Measurements from ENCODE around the gene ANO9.

ANO9 gene

DNA sequence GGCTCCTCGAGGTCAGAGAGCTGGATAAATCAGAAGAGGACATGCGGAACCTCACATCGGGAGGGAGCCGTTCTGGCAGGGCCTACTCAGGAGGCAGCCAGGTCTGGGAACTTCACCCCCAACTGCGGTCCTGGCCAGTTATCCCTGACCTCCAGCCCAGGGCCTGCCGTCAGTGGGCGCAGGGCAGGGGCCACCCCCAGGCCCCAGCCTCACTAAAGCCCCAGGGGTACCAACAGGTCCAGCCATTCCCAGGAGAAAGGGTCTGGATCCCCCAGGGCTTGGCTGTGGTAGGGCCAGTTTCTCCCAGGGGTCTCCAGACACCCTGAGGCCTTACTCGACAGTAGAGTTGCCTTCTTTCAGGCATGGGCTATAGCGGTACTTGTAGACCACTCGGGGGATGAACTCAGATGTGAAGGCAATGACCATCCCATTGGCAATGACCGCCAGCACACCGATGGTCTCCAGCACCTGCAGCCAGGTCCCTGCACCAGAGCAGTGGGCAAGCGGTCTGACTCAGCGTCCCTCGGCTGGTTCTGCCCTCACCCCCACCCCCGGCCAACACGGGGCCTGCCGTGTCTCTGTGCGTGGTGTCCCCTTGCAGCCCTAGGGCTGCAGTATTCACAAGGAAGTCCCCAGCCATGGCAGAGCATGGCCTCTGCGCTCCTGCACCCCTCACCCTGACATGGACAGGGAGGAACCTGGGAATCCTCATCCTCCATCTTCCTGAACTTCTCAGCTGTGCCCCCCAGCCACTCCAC is 22.4 kb downstream of the ANO9 start:
- CTCF ChIA-PET = interaction anchor here (2.1 kb wide), 1 partner anchor 29 kb away, joined by 5 read pairs; no protein-coding TSS in a partner anchor
- TF ChIP-seq, protein P1, sequence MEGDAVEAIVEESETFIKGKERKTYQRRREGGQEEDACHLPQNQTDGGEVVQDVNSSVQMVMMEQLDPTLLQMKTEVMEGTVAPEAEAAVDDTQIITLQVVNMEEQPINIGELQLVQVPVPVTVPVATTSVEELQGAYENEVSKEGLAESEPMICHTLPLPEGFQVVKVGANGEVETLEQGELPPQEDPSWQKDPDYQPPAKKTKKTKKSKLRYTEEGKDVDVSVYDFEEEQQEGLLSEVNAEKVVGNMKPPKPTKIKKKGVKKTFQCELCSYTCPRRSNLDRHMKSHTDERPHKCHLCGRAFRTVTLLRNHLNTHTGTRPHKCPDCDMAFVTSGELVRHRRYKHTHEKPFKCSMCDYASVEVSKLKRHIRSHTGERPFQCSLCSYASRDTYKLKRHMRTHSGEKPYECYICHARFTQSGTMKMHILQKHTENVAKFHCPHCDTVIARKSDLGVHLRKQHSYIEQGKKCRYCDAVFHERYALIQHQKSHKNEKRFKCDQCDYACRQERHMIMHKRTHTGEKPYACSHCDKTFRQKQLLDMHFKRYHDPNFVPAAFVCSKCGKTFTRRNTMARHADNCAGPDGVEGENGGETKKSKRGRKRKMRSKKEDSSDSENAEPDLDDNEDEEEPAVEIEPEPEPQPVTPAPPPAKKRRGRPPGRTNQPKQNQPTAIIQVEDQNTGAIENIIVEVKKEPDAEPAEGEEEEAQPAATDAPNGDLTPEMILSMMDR (IDR thresholded peaks at IDR 0.05; ENCODE audit: control extremely low read depth, extremely low read depth, low read depth, missing control alignments) = no peak
- POLR2A ChIA-PET = no interaction called here
- DNase-seq (ENCODE audit: extremely low spot score) = no peak

DNA sequence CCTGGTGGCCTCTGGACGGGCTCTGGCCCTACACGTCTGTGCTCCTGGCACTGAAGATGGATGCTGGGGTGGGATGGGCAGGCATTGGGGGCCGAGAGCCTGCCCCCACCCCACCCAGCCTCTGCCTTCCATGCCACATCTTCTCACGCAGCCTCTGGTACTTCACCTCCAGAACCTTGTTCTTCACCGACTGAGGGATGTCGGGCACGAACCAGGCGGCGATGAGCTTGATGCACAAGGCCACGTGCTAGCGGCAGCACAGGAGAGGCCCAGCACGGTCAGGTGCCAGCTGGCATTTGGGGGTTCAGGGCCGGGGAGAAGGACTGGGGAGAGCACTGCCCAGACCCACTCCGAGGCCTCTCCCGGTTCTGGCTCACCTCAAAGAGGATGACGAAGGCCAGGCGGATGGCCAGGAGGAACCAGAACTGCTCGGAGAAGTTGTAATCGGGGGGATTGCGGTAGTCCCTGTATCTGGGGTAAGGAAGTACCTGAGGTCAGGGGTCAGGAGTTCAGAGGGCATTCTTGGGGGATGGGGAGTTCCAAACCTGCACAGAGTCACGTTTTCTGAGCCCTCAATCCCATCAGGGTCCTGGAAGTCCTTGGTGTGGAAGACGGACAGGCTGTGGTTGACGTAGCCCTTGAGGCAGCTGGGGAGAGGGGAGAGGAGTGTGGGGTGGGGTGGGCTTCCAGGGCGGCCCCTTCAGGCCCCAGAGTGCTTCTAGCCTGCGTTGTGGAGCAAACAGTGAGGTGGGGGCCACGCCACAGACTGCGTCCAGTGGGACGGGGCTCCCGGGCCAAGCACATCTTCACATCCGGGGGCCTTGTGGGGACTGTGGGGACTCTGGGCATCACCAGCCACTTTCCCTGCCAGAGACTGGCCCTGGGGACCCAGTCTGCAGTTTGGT is 23.2 kb downstream of the ANO9 start:
- CTCF ChIA-PET = interaction anchor here (2.1 kb wide), 1 partner anchor 30 kb away, joined by 5 read pairs; no protein-coding TSS in a partner anchor
- POLR2A ChIA-PET = no interaction called here
- DNase-seq (ENCODE audit: extremely low spot score) = no peak
- TF ChIP-seq, protein P1 (IDR thresholded peaks at IDR 0.05; ENCODE audit: control extremely low read depth, extremely low read depth, low read depth, missing control alignments) = no peak

DNA sequence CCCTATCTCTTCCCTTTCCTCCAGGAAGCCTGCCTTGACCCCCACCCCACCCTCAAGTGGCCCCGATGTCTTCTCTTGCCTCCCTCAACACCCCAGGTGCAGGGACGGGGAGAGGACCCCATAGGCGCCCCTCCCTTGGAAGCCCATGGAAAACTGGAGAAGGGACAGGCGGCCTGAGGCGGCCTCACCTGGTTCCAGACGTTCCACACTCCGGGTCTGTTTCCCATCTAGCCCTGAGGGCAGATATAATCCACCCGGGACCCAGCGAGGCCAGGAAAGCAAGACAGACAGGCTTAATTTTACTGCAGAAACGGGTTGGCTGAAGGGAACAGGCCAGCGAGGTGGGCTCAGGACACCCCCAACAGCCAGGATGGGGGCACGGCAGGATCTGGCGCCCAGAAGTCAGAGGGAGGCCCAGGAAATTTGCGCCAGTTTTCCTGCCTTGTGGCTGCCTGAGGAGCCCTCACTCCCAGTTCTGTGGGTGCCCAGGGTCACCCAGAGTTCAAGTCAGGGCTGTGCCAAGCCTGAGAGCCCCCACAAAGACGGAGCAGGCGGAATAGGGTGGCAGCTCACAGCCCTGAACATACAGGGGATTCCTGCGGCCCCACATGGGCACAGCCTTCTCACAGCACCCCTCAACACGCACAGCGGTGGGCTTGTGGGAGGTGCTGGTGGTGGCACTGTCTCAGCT is 24.0 kb downstream of the ANO9 start:
- CTCF ChIA-PET = interaction anchor here (2.1 kb wide), 1 partner anchor 30 kb away, joined by 5 read pairs; no protein-coding TSS in a partner anchor
- TF ChIP-seq, protein P1 (IDR thresholded peaks at IDR 0.05; ENCODE audit: control extremely low read depth, extremely low read depth, low read depth, missing control alignments) = no peak
- no peak for DNase-seq (ENCODE audit: extremely low spot score)
- POLR2A ChIA-PET = no interaction called here

DNA sequence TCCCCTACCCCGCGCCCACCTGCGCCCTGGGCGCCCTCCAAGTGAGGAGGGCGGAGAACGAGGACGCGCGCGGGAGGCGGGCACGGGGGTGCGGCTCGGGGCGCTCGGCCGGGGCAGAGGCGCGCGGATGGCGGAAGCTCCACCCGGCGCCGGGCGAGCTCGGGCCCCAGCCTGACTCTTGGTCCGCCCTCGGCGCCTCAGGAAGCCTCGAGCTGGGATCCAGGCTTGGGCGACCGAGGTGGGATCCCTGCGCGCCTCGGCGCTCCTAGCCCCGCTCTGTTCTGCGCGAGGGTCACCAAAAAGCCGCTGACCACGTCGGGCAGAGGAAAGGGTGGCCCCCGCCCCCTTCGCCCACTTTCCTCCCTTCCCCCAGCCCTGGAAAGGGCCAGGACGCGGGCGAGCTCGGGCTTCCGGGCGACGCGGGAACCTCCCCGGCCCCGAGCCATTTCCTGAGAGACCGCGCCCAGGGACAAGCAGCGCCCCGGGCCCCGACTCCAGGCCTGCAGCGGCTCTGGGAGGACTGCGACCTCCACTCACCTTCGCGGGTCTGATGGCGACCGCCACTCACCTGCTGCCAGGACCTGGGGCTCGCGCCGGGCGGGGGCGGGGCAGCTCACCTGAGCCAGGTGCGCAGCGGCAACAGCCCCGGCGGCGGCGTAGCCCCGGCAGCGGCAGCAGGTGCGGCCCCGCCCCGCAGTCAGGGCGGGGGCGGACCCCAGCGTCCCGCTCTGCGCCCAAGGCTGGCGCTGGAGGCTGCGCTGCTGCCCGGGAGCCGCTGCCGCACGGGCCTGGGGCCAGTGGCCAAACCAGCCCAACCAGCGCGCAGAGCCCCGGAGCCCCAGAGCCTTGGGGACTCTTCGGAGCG is 24.8 kb downstream of the ANO9 start:
- TF ChIP-seq, protein P1 (IDR thresholded peaks at IDR 0.05; ENCODE audit: control extremely low read depth, extremely low read depth, low read depth, missing control alignments) = no peak
- CTCF ChIA-PET = interaction anchor here (1.5 kb wide), 1 partner anchor 102 kb away, joined by 4 read pairs; no protein-coding TSS in a partner anchor
- POLR2A ChIA-PET = no interaction called here
- DNase-seq (ENCODE audit: extremely low spot score) = no peak

DNA sequence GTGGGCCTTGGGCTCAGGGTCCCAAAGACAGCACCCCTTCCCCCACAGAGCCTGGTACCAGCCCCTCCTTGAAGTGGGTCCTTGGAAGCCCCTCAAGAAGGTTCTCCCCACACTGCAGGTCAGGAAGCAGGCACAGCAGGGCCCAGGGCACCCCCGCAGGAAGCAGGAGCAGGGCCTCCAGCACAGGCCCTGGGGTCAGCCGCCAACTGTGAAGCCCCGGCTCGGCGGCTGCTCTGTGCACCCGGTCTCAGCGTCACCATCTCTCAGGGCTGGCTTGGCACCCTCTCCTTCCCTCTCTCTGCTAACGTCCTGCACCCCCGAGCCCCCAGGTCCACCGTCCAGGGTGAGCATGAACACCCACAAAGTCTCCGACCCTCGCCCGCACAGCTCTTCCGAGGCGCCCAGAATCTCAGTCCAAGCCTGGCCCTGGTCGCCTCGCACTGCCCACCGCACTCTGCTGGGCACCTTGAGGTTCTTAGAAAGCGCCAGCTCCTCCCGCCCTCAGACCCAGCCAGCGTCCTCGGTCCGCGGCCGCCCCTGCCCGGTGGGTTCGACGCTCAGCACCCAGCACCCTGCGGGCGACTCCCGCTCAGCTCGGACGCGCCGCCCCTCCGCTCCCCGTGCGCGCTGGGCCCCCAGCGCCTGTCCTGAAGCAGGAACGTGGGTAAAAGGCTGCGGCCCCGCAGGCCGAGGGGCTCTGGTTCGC is 25.6 kb downstream of the ANO9 start:
- CTCF ChIA-PET = interaction anchor here (1.5 kb wide), 1 partner anchor 103 kb away, joined by 4 read pairs; no protein-coding TSS in a partner anchor
- DNase-seq (ENCODE audit: extremely low spot score) = no peak
- POLR2A ChIA-PET = no interaction called here
- TF ChIP-seq, protein P1 (IDR thresholded peaks at IDR 0.05; ENCODE audit: control extremely low read depth, extremely low read depth, low read depth, missing control alignments) = no peak
